Gastrocnemius medialis (tissue), 4 donors: ENCODE data around the gene EPHA5. TPM values are rescaled to one million over a fixed set of nuclear protein-coding genes. Genes with fewer than 3 reads are reported as not detected.

Experiments
- ATAC-seq, 2 donors: fragments of 150-250 bp; one replicate each; pipeline ENCODE4 v1.9.1; 2016
- DNase-seq, 2 donors: peaks; one replicate each; pipeline ENCODE4 v3.0.0-alpha.2; 2019
- H3K27ac ChIP-seq, 4 donors: fragments of 200-600 bp; sonication (generic); 1 replicate in 1 of 4; 2 replicates in 3 of 4; pipeline ENCODE4 v1.5.1; 2016 to 2018; ENCODE audit warnings: mild to moderate bottlenecking in 2 of 4, moderate library complexity in 1 of 4
- H3K27me3 ChIP-seq, 3 donors: fragments of 200-600 bp; sonication (generic) in 2 of 3; 1 replicate in 1 of 3; 2 replicates in 2 of 3; pipeline versions ENCODE4 v1.5.1 to v1.6.0; 2016 to 2019; ENCODE audit warnings: mild to moderate bottlenecking in 1 of 3, moderate library complexity in 1 of 3
- H3K36me3 ChIP-seq, 2 donors: fragments of 200-600 bp; sonication (generic) in 1 of 2; one replicate each; pipeline ENCODE4 v1.5.1; 2017 to 2018
- H3K4me1 ChIP-seq, 2 donors: fragments of 200-600 bp; sonication (generic) in 1 of 2; one replicate each; pipeline ENCODE4 v1.5.1; 2016 to 2017; ENCODE audit warnings: mild to moderate bottlenecking in 2 of 2
- H3K4me3 ChIP-seq, 4 donors: fragments of 200-600 bp; sonication (generic) in 3 of 4; 1 replicate in 1 of 4; 2 replicates in 3 of 4; pipeline ENCODE4 v1.5.1; 2016 to 2019; ENCODE audit warnings: mild to moderate bottlenecking in 2 of 4
- H3K9me3 ChIP-seq, 3 donors: fragments of 200-600 bp; sonication (generic) in 2 of 3; 1 replicate in 1 of 3; 2 replicates in 2 of 3; pipeline ENCODE4 v1.5.1; 2016 to 2019
- CTCF ChIP-seq, 5 experiments: fragments of 450-650 bp in 3 of 5; fragments of 200-600 bp in 2 of 5; sonication (generic) in 2 of 5; IDR thresholded peaks in 4 of 5; conservative IDR thresholded peaks in 1 of 5; 1 replicate in 4 of 5; 2 replicates in 1 of 5; pipeline ENCODE4 v1.5.1; 2016 to 2019; ENCODE audit warnings: antibody characterized with exemption in 5 of 5, mild to moderate bottlenecking in 3 of 5, moderate library complexity in 3 of 5
- POLR2A ChIP-seq, 2 donors: fragments of 450-650 bp; IDR thresholded peaks; one replicate each; pipeline ENCODE4 v1.6.1; 2017; ENCODE audit warnings: antibody characterized with exemption in 2 of 2, mild to moderate bottlenecking in 2 of 2, moderate library complexity in 2 of 2
- in situ Hi-C, 4 donors: fragments of 200-750 bp; cut with MboI; loops; one replicate each; pipeline versions ENCODE4 v1.15.0 to v1.8.0; 2017; ENCODE audit warnings: low sequenced_read_pairs in 4 of 4
- intact Hi-C: fragments of 100-400 bp; cut with DNase I; formaldehyde crosslinking; loops from one replicate; pipeline ENCODE4 v1.15.1; 2023; ENCODE audit warnings: low total_unique reads
- total RNA-seq, 4 donors: library from RNA; depleted of rRNA; stranded (reverse); fragments of >200 nt; gene quantifications; one replicate each; pipeline versions ENCODE4 v1.1.0 to v1.2.3, GENCODE V29; 2016

The EPHA5 gene
- total RNA-seq = not detected

GRCh38 chr4:65670331-65671031 lies at the start of gene EPHA5:
Gene EPHA5 (minus strand): TSS chr4:65670489. CDS start chr4:65669742, 747 bp downstream.
- TF ChIP-seq POLR2A (IDR thresholded peaks at IDR 0.05) (no peak), CTCF (IDR thresholded peaks at IDR 0.05 in 4 of 5, conservative IDR thresholded peaks at IDR 0.05 in 1 of 5) (no peak)
- ATAC-seq (no peak), DNase-seq (peak in 1 of 2 donors; percentile 8)
- Histone ChIP-seq H3K27me3 (peaks cover 27 to 51% (median 27%) of the 10 kb centered on the region in 3 donors), H3K4me1 (peaks cover 0 to 18% of the 10 kb centered on the region in 2 donors), H3K4me3 (peak within 1 kb of the TSS; percentile 27 to 49 (median 34)), H3K9me3 (no peaks in the 10 kb centered on the region), H3K27ac (no peak within 1 kb of the TSS), H3K36me3 (no peaks in the 10 kb centered on the region)
- in situ Hi-C loops (no loop called here), intact Hi-C loops (no loop called here)

- Histone ChIP-seq H3K27ac (no peak overlapping the region), H3K4me1 (no peaks in the 10 kb centered on the region), H3K27me3 (no peaks in the 10 kb centered on the region), H3K36me3 (no peaks in the 10 kb centered on the region), H3K4me3 (no peak overlapping the region), H3K9me3 (no peaks in the 10 kb centered on the region)
- ATAC-seq (no peak), DNase-seq (no peak)
- in situ Hi-C loops (no loop called here), intact Hi-C loops (no loop called here)
- TF ChIP-seq POLR2A (IDR thresholded peaks at IDR 0.05) = no peak
- TF ChIP-seq CTCF (IDR thresholded peaks at IDR 0.05 in 4 of 5, conservative IDR thresholded peaks at IDR 0.05 in 1 of 5) = no peak
Measured at GRCh38 chr4:65719635-65720034, 49.3 kb upstream of the EPHA5 start.

- Histone ChIP-seq H3K36me3 (no peaks in the 10 kb centered on the region), H3K4me3 (no peak overlapping the region), H3K4me1 (no peaks in the 10 kb centered on the region), H3K27me3 (no peaks in the 10 kb centered on the region), H3K27ac (no peak overlapping the region), H3K9me3 (no peaks in the 10 kb centered on the region)
- no peak for ATAC-seq
- in situ Hi-C loops (no loop called here), intact Hi-C loops (no loop called here)
- TF ChIP-seq CTCF (IDR thresholded peaks at IDR 0.05 in 4 of 5, conservative IDR thresholded peaks at IDR 0.05 in 1 of 5) = no peak
- no peak for TF ChIP-seq POLR2A (IDR thresholded peaks at IDR 0.05)
- no peak for DNase-seq
Measured at GRCh38 chr4:65698631-65699030, 28.3 kb upstream of the EPHA5 start.

GRCh38 chr4:65696436-65696835 lies 26.1 kb upstream of the EPHA5 start:
- DNase-seq = no peak
- ATAC-seq = no peak
- TF ChIP-seq CTCF (IDR thresholded peaks at IDR 0.05 in 4 of 5, conservative IDR thresholded peaks at IDR 0.05 in 1 of 5) (no peak), POLR2A (IDR thresholded peaks at IDR 0.05) (no peak)

More at GRCh38 chr4:65696436-65696835, 26.1 kb upstream of the EPHA5 start:
- Histone ChIP-seq H3K27ac (no peak overlapping the region), H3K9me3 (no peaks in the 10 kb centered on the region), H3K4me1 (no peaks in the 10 kb centered on the region), H3K36me3 (no peaks in the 10 kb centered on the region), H3K4me3 (no peak overlapping the region), H3K27me3 (no peaks in the 10 kb centered on the region)
- intact Hi-C loops (no loop called here), in situ Hi-C loops (no loop called here)
